HCT116 (cell line): ENCODE measurements around the gene HAAO. TPM values are rescaled to one million over a fixed set of nuclear protein-coding genes. Genes with fewer than 3 reads are reported as not detected.

Experiments
- ATAC-seq: fragments of 200-7000 bp; cut with Tn5 transposase; 2 replicates; pipeline ENCODE4 v1.9.1; 2020; ENCODE audit warnings: mild to moderate bottlenecking, moderate library complexity
- BruUV-seq: library from RNA; stranded (reverse); fragments of 400-500 nt; replicated peaks from 2 replicates; lab custom pipeline; 2021; lab: Mats Ljungman, UMichigan
- CTCF ChIA-PET: fragments of 300-600 bp; sonication (Branson Sonifier 250); formaldehyde crosslinking; loops from one replicate; lab custom pipeline; 2021; ENCODE audit warnings: antibody characterized with exemption; lab: Charles Lee
- POLR2A ChIA-PET: fragments of 300-600, 350-600 bp; sonication (Branson Sonifier 250); formaldehyde crosslinking; loops from one replicate; lab custom pipeline; 2021; ENCODE audit warnings: antibody characterized with exemption; lab: Charles Lee
- RAD21 ChIA-PET, 2 experiments: fragments of 300-600 bp; sonication (Branson Sonifier 250); formaldehyde crosslinking; loops; one replicate each; lab custom pipeline; 2023; ENCODE audit warnings: low total read pairs in 2 of 2; ENCODE audit not compliant: uncharacterized antibody in 2 of 2, unreplicated experiment in 2 of 2, low non-redundant PET in 1 of 2; lab: Charles Lee
- DNase-seq: peaks from one replicate; pipeline ENCODE4 v3.0.0-alpha.2; 2010; ENCODE audit warnings: low read depth, low spot score
- H2AFZ ChIP-seq: fragments of 200-600 bp; shearing (Covaris generic), sonication (generic); 2 replicates; pipeline ENCODE4 v1.6.1; 2017; ENCODE audit warnings: low read depth, mixed run types, mixed read lengths, antibody characterized with exemption, low read length; ENCODE audit not compliant: poor library complexity, severe bottlenecking
- H3K27ac ChIP-seq: 2 replicates; pipeline ENCODE4 v1.5.1; 2012; ENCODE audit warnings: low read depth, low read length
- H3K27me3 ChIP-seq: fragments of 200-600 bp; sonication (generic); 2 replicates; pipeline ENCODE4 v1.6.1; 2016; ENCODE audit warnings: mixed run types, low read length, mixed read lengths; ENCODE audit not compliant: insufficient read depth
- H3K36me3 ChIP-seq, 2 experiments: fragments of 200-500 bp in 1 of 2; fragments of 200-600 bp in 1 of 2; sonication (Bioruptor generic) in 1 of 2; sonication (generic) in 1 of 2; 2 replicates each; pipeline versions ENCODE4 v1.5.1 to v1.6.1; 2014 to 2016; ENCODE audit warnings: low read length in 2 of 2, inconsistent platforms in 1 of 2, mixed read lengths in 1 of 2, mixed run types in 1 of 2; ENCODE audit not compliant: insufficient read depth in 2 of 2, control insufficient read depth in 1 of 2
- H3K4me1 ChIP-seq, 2 experiments: fragments of 200-600 bp in 1 of 2; sonication (generic) in 1 of 2; 2 replicates each; pipeline versions ENCODE4 v1.5.1 to v1.6.1; 2012 to 2017; ENCODE audit warnings: low read length in 2 of 2, inconsistent platforms in 1 of 2, mild to moderate bottlenecking in 1 of 2, mixed read lengths in 1 of 2, mixed run types in 1 of 2, moderate library complexity in 1 of 2; ENCODE audit not compliant: insufficient read depth in 2 of 2, control insufficient read depth in 1 of 2
- H3K4me2 ChIP-seq: fragments of 200-600 bp; sonication (generic); 2 replicates; pipeline ENCODE4 v1.6.1; 2017; ENCODE audit warnings: mixed run types, low read length, mixed read lengths
- H3K4me3 ChIP-seq, 2 experiments: fragments of 200-600 bp in 1 of 2; sonication (generic) in 1 of 2; replicated peaks in 1 of 2; 2 replicates each; pipeline ENCODE4 v1.5.1; 2011 to 2016; ENCODE audit warnings: low read length in 2 of 2, control low read depth in 1 of 2, low read depth in 1 of 2, mild to moderate bottlenecking in 1 of 2, mixed read lengths in 1 of 2, mixed run types in 1 of 2
- H3K79me2 ChIP-seq: fragments of 200-600 bp; sonication (generic); 2 replicates; pipeline ENCODE4 v1.6.1; 2017; ENCODE audit warnings: mild to moderate bottlenecking, mixed run types, low read length, moderate library complexity, mixed read lengths; ENCODE audit not compliant: insufficient read depth
- H3K9ac ChIP-seq: fragments of 200-600 bp; sonication (generic); 2 replicates; pipeline ENCODE4 v1.6.1; 2016; ENCODE audit warnings: low read length, mixed read lengths
- H3K9me2 ChIP-seq: fragments of 200-600 bp; sonication (generic), shearing (Covaris generic); 2 replicates; pipeline ENCODE4 v1.6.1; 2017; ENCODE audit warnings: mixed run types, mild to moderate bottlenecking, moderate library complexity; ENCODE audit not compliant: insufficient read depth
- H3K9me3 ChIP-seq, 2 experiments: fragments of 200-500 bp in 1 of 2; fragments of 200-600 bp in 1 of 2; sonication (Bioruptor generic) in 1 of 2; sonication (generic) in 1 of 2; 2 replicates each; pipeline ENCODE4 v1.6.1; 2014 to 2017; ENCODE audit warnings: low read length in 2 of 2, mixed read lengths in 2 of 2, inconsistent platforms in 1 of 2, low read depth in 1 of 2, mild to moderate bottlenecking in 1 of 2, mixed run types in 1 of 2, moderate library complexity in 1 of 2; ENCODE audit not compliant: control insufficient read depth in 1 of 2, insufficient read depth in 1 of 2
- H4K20me1 ChIP-seq: fragments of 200-600 bp; sonication (generic), shearing (Covaris generic); 2 replicates; pipeline ENCODE4 v1.6.1; 2017; ENCODE audit warnings: mixed run types, mild to moderate bottlenecking, moderate library complexity; ENCODE audit not compliant: insufficient read depth
- CBX3 ChIP-seq: IDR thresholded peaks from 2 replicates; pipeline ENCODE4 v1.6.1; 2012; ENCODE audit warnings: low read depth
- CTCF ChIP-seq, 3 experiments: fragments of 200-600 bp in 1 of 3; sonication (generic) in 1 of 3; IDR thresholded peaks in 2 of 3; conservative IDR thresholded peaks in 1 of 3; 2 replicates each; pipeline ENCODE4 v1.5.1; 2012 to 2017; ENCODE audit warnings: low read depth in 2 of 3, low read length in 2 of 3, antibody characterized with exemption in 1 of 3, borderline replicate concordance in 1 of 3, control low read depth in 1 of 3, mild to moderate bottlenecking in 1 of 3, mixed read lengths in 1 of 3, mixed run types in 1 of 3, moderate library complexity in 1 of 3; ENCODE audit not compliant: insufficient read depth in 1 of 3
- EGR1 ChIP-seq: IDR thresholded peaks from 2 replicates; pipeline ENCODE4 v1.6.1; 2012; ENCODE audit warnings: low read depth
- EZH2 ChIP-seq: fragments of 200-600 bp; sonication (generic); IDR thresholded peaks from 2 replicates; pipeline ENCODE4 v1.6.1; 2017; ENCODE audit warnings: antibody characterized with exemption, mixed run types
- EZH2phosphoT487 ChIP-seq: fragments of 200-600 bp; IDR thresholded peaks from 2 replicates; pipeline ENCODE4 v1.6.1; 2018; ENCODE audit warnings: antibody characterized with exemption, borderline replicate concordance
- JUND ChIP-seq: IDR thresholded peaks from 2 replicates; pipeline ENCODE4 v1.6.1; 2012
- MAX ChIP-seq: IDR thresholded peaks from 2 replicates; pipeline ENCODE4 v1.6.1; 2012
- POLR2AphosphoS5 ChIP-seq: IDR thresholded peaks from 2 replicates; pipeline ENCODE4 v1.6.1; 2011; ENCODE audit warnings: mild to moderate bottlenecking, low read depth, low read length, moderate library complexity
- RAD21 ChIP-seq: IDR thresholded peaks from 2 replicates; pipeline ENCODE4 v1.6.1; 2012; ENCODE audit warnings: low read depth, mild to moderate bottlenecking
- SIN3A ChIP-seq: IDR thresholded peaks from 2 replicates; pipeline ENCODE4 v1.6.1; 2012; ENCODE audit warnings: low read depth
- TCF7L2 ChIP-seq: IDR thresholded peaks from 2 replicates; pipeline ENCODE4 v1.7.0; 2011; ENCODE audit warnings: borderline replicate concordance, inconsistent platforms; ENCODE audit not compliant: insufficient read depth, insufficient read length; ENCODE audit errors: extremely low read depth
- YY1 ChIP-seq: IDR thresholded peaks from 2 replicates; pipeline ENCODE4 v1.6.1; 2011; ENCODE audit warnings: low read length, low read depth, moderate library complexity, mild to moderate bottlenecking; ENCODE audit not compliant: insufficient replicate concordance; ENCODE audit errors: extremely low read depth
- ZBTB33 ChIP-seq: IDR thresholded peaks from 2 replicates; pipeline ENCODE4 v1.6.1; 2011; ENCODE audit warnings: mild to moderate bottlenecking, low read length, moderate library complexity; ENCODE audit not compliant: insufficient replicate concordance; ENCODE audit errors: extremely low read depth
- ZNF274 ChIP-seq: fragments of 200-500 bp; sonication (Bioruptor generic); IDR thresholded peaks from 2 replicates; pipeline ENCODE4 v1.6.1; 2014; ENCODE audit warnings: mild to moderate bottlenecking, low read depth, low read length, inconsistent platforms
- intact Hi-C: fragments of 100-400 bp; cut with micrococcal nuclease; formaldehyde crosslinking; loops from 2 replicates; pipeline ENCODE4 v1.10.0; 2022
- total RNA-seq: library from RNA; stranded (reverse); gene quantifications from one replicate; pipeline ENCODE4 v1.2.1, GENCODE V29; 2021; ENCODE audit not compliant: unreplicated experiment
- TF ChIP-seq, protein P1 (sequence below): IDR thresholded peaks from 2 replicates; pipeline ENCODE4 v1.6.1; 2012; ENCODE audit warnings: low read depth

The HAAO gene
- total RNA-seq, 1 experiment from 2014 or later = not detected

DNA sequence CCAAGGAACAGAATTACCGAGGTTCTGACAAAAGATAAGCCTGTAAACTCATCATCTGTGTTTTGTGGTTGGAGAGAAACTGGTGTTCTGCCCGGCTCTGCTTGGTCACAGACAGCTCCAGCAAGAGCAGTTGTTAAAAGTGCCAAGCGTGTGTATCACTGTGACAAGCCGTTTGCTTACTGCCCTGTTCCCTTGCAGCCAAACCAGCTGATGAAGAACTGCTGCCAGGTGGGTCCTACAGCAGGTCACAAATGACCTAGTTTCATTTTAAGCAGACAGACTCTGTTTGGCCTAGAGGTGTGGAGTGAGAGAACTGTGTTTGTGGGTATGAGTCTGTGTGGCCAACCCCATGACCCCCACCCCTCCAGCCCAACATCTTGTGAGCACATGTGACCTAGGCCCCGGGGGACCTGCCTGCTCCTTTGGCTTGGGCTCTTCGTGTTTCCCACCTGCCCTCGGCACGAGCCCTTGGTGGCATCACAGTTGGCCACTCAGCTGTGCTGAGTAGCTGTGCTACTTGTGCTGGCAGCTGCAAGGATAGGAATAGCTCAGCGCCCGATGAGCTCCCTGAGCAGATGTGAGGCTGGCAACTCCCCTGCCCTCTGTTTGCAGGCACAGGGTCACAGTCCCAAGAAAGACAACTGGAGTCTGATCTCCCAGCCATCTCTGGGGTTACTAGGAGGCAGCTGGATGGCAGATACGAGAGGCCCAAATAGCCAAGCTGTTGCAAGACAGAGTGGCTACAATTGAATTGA is 38.2 kb downstream of the HAAO start:
- CTCF ChIA-PET = no interaction called here

More for the DNA sequence above, 38.2 kb downstream of the HAAO start:
- Histone ChIP-seq H3K4me1 (no peaks in the 10 kb centered on the region), H3K9me2 (no peaks in the 10 kb centered on the region), H3K27ac (no peak overlapping the region), H3K27me3 (no peaks in the 10 kb centered on the region), H3K79me2 (no peaks in the 10 kb centered on the region), H3K4me2 (no peak overlapping the region), H3K9ac (no peak overlapping the region), H3K9me3 (no peaks in the 10 kb centered on the region), H3K4me3 (no peak overlapping the region), H2AFZ (no peak overlapping the region), H3K36me3 (no peaks in the 10 kb centered on the region), H4K20me1 (no peaks in the 10 kb centered on the region)
- intact Hi-C loops = no loop called here
- BruUV-seq = no TSS peak
- no peak for DNase-seq
- no peak for ATAC-seq
- POLR2A ChIA-PET = no interaction called here
- TF ChIP-seq TCF7L2 (no peak), CTCF (IDR thresholded peaks at IDR 0.05 in 2 of 3, conservative IDR thresholded peaks at IDR 0.05 in 1 of 3; ENCODE audit: borderline replicate concordance in 1 of 3, insufficient read depth in 1 of 3, low read depth in 2 of 3, low read length in 2 of 3) (no peak), EGR1 (no peak), CBX3 (no peak), EZH2 (no peak), RAD21 (no peak), YY1 (no peak), SIN3A (no peak), EZH2phosphoT487 (no peak), ZBTB33 (no peak), MAX (no peak), ZNF274 (no peak), JUND (no peak), POLR2AphosphoS5 (no peak)
- TF ChIP-seq, protein P1, sequence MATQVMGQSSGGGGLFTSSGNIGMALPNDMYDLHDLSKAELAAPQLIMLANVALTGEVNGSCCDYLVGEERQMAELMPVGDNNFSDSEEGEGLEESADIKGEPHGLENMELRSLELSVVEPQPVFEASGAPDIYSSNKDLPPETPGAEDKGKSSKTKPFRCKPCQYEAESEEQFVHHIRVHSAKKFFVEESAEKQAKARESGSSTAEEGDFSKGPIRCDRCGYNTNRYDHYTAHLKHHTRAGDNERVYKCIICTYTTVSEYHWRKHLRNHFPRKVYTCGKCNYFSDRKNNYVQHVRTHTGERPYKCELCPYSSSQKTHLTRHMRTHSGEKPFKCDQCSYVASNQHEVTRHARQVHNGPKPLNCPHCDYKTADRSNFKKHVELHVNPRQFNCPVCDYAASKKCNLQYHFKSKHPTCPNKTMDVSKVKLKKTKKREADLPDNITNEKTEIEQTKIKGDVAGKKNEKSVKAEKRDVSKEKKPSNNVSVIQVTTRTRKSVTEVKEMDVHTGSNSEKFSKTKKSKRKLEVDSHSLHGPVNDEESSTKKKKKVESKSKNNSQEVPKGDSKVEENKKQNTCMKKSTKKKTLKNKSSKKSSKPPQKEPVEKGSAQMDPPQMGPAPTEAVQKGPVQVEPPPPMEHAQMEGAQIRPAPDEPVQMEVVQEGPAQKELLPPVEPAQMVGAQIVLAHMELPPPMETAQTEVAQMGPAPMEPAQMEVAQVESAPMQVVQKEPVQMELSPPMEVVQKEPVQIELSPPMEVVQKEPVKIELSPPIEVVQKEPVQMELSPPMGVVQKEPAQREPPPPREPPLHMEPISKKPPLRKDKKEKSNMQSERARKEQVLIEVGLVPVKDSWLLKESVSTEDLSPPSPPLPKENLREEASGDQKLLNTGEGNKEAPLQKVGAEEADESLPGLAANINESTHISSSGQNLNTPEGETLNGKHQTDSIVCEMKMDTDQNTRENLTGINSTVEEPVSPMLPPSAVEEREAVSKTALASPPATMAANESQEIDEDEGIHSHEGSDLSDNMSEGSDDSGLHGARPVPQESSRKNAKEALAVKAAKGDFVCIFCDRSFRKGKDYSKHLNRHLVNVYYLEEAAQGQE = no peak
- RAD21 ChIA-PET = no interaction called here
